NCI-H2196 treated with DMSO at 0.1 percent for 48 hours (cell line): ENCODE results near the gene HBG2.
"Not testable (repeated sequence)": the region's sequence is repeated elsewhere in the genome, so short reads cannot be mapped to it uniquely, and the experiment has no call there.

Source experiments
- DNase-seq: peaks from one replicate; lab custom pipeline; 2025; ENCODE audit not compliant: unreplicated experiment; lab: John Stamatoyannopoulos, UW

Gene HBG2

GRCh38 chr11:5250543-5251204, 3.9 kb downstream of the HBG2 start:
- no peak for DNase-seq

GRCh38 chr11:5249807-5250396, 4.7 kb downstream of the HBG2 start, which contains the start of gene HBG1:
TSS of gene HBG1 (minus strand) at chr11:5249857. CDS start at chr11:5249804, 53 bp downstream.
- not testable (repeated sequence) for DNase-seq

- not testable (repeated sequence) for DNase-seq
Measured at GRCh38 chr11:5248498-5248897, 6.1 kb downstream of the HBG2 start.

DNA sequence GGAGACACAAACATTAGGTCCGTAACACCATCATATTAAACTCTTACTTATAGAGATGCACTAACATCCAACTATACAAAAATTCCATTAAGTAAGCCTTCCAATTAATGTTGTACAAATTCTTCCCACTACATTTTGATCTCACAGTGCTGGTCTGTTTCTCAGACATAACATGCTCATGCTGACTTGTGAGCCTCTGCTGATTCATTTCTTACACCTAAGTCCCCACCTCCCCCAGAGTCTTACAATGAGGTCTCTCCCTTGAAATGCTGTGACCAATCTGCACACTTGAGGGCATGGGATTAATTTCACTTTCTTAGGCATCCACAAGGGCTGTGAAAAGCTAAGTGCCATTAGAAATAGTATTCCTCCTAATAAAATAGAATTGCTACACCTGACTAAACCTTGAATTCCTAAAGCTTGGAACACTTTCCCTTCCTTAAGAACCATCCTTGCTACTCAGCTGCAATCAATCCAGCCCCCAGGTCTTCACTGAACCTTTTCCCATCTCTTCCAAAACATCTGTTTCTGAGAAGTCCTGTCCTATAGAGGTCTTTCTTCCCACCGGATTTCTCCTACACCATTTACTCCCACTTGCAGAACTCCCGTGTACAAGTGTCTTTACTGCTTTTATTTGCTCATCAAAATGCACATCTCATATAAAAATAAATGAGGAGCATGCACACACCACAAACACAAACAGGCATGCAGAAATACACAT, 6.9 kb downstream of the HBG2 start:
- DNase-seq = no peak

GRCh38 chr11:5246772-5247471, 7.7 kb downstream of the HBG2 start:
- DNase-seq = no peak

- no peak for DNase-seq
Measured at GRCh38 chr11:5245155-5245554, 9.4 kb downstream of the HBG2 start.

GRCh38 chr11:5243816-5244180, 10.8 kb downstream of the HBG2 start:
- DNase-seq = no peak

DNA sequence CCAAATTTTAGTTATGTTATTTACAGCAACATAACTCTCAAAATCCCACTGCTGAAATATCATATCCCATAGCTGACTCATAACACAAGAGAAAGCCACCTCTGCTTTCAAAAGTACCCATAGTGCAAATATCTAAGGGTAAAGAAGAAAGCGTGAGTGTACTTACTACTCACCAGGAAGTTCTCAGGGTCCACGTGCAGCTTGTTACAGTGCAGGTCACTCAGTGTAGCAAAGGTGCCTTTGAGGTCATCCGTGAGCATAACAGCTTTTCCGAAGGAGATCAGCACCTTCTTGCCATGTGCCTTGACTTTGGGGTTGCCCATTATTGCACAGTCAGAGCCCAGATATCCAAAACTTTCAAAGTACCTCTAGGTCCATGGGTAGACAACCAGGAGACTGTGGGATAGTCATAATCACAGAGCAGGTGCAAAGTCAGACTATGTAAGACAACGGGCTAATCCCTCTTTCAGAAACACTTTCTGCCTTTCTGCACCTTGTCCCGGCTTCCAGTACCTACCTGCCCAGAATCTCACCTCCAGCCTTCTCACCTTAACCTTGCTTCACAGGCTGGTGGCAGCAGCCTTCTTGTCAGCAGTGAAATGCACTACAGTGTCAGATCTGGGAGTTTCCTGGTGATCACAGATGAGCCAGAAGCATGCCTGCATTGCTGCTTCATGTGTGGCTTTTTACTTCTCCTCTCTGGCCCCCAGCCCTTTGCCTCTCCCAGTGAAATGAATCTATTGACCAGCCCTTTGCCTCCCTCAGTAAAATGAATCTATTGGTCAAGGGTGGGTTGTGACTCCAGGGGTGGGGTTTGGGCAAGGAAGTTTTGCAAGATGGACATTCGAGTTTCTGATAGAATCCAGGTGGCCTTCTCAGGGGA, 11.4 kb downstream of the HBG2 start:
- DNase-seq = no peak

DNA sequence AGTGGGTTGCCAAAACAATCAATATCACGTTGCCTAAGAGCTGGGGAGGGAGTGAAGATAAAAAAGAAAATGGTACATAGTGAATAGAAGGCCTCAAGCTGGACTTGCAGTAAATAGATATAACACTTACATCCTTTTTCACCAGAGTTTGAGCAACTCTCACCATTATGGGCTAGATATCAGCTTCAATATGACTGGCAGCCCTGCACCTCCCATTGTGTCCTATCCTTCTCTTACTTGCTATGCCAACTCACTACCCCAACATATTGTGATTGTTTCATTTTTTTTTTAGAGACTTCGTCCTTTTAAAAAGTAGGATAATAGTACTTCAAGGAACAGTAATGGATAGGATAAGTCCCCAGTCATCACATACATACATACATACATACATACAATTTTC, 12.4 kb downstream of the HBG2 start:
- no peak for DNase-seq

DNA sequence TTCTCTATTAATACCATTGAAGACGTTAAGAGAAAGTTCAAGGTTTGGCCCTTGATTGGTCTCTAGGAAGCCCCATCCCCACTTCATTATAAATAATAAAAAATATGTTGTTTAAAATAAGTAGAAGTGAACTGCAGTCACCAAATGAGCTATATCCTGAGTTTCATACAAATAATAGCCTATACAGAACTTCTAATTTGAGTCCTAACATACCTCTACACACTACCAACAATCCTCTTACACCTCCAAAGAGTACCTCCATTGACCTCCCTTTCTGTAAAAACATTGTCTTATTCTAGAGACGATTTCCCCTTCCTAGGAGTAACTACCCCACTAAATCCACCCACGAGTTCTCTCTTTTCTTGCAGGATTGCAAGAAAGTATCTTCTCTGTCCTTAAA, 13.1 kb downstream of the HBG2 start:
- no peak for DNase-seq

DNA sequence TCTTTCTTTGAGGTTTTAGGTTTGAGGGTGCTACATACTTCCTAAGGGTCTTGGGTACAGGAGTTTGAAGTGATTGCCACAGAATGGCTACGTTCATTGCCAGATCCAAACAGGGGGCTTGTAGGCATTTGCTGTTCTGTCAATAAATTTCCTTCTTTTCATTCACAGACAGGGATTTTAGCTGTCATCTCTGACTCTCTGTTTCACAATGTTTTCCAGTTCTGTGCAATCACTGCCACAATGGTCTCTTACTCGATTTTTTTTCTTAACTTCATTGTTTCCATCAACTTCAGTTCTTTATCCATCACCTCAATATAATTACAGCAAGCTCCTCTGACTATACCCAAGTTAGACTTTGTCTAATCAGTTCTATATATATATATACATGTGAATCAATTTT, 14.1 kb downstream of the HBG2 start:
- no peak for DNase-seq

GRCh38 chr11:5240056-5240455, 14.5 kb downstream of the HBG2 start:
- DNase-seq = no peak

DNA sequence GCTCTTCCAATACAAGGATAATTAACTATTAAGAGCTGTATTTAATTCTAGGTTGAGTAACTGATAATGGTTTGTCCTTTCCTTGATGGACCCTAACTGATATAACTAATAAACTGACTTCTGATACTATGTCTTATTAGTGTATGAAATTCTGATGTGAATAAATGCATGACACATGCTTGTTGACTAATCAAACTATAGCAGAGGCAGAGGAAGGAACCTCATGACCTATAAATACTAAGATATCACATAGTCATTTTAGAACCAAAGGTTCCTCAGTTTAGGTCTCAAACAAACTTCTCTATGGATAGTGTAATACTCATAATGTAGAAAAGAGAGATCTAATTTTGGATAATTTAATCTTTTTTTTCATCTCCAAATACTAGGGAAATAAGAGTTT, 15.5 kb downstream of the HBG2 start:
- no peak for DNase-seq

- DNase-seq = no peak
Measured at GRCh38 chr11:5238486-5238885, 16.1 kb downstream of the HBG2 start.

GRCh38 chr11:5237420-5237819, 17.2 kb downstream of the HBG2 start:
- DNase-seq = no peak

- DNase-seq = no peak
Measured at GRCh38 chr11:5235364-5236095, 19.1 kb downstream of the HBG2 start.

GRCh38 chr11:5234381-5234834, 20.2 kb downstream of the HBG2 start, which contains the start of gene HBD:
TSS of gene HBD (minus strand) at chr11:5234483. CDS start at chr11:5234433, 50 bp downstream.
- DNase-seq = no peak

GRCh38 chr11:5233307-5233706, 21.3 kb downstream of the HBG2 start:
- no peak for DNase-seq

DNA sequence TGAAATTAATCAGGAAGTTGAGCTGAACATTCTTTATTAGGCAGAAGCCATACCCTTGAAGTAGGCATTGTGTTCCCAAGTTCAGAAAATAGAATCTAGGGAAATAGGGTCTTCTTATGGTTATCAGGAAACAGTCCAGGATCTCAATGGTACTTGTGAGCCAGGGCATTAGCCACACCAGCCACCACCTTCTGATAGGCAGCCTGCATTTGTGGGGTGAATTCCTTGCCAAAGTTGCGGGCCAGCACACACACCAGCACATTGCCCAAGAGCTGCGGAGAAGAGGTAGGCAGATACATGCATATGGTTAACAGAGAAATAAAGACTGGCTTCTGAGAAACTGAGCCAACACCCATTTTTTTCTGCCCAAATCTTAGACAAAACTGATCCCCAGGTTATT, 21.8 kb downstream of the HBG2 start:
- DNase-seq = no peak

- no peak for DNase-seq
Measured at GRCh38 chr11:5232176-5232575, 22.4 kb downstream of the HBG2 start.
